H1 (cell line): Measurements from ENCODE around the gene TTYH2. TPM values are rescaled to one million over a fixed set of nuclear protein-coding genes. Genes with fewer than 3 reads are reported as not detected.
A peak's percentile ranks its signal among the peaks of the same experiment; 100 is the strongest.

Experiments
- CTCF ChIA-PET: fragments of 300-600 bp; sonication (Branson Sonifier 250); formaldehyde crosslinking; loops from one replicate; lab custom pipeline; 2021; ENCODE audit not compliant: partially characterized antibody; lab: Charles Lee
- POLR2A ChIA-PET: fragments of 300-600 bp; sonication (Branson Sonifier 250); formaldehyde crosslinking; loops from one replicate; lab custom pipeline; 2021; ENCODE audit warnings: inconsistent platforms; ENCODE audit not compliant: partially characterized antibody; lab: Charles Lee
- DNase-seq, 2 experiments: peaks; one replicate each; pipeline versions ENCODE4 v3.0.0 to v3.0.0-alpha.2; 2010 to 2022; ENCODE audit warnings: low spot score in 2 of 2, low read depth in 1 of 2, mixed read lengths in 1 of 2
- FAIRE-seq: peaks from 2 replicates; lab custom pipeline; 2011; peaks lifted over from hg19 to GRCh38; lab: Jason Lieb, UNC
- H2AFZ ChIP-seq: 2 replicates; pipeline ENCODE4 v1.8.1; 2012; ENCODE audit warnings: low read length, inconsistent platforms
- H2AK5ac ChIP-seq: 2 replicates; pipeline ENCODE4 v1.6.1; 2013; ENCODE audit warnings: low read depth, low read length
- H2BK120ac ChIP-seq: replicated peaks from 2 replicates; pipeline ENCODE3; 2013; ENCODE audit warnings: low read depth, low read length, inconsistent platforms
- H2BK12ac ChIP-seq: 2 replicates; pipeline ENCODE4 v1.6.1; 2013; ENCODE audit warnings: low read depth, low read length
- H2BK15ac ChIP-seq: 2 replicates; pipeline ENCODE4 v1.6.1; 2013; ENCODE audit warnings: low read length
- H2BK20ac ChIP-seq: 2 replicates; pipeline ENCODE4 v1.6.1; 2013; ENCODE audit warnings: low read length
- H2BK5ac ChIP-seq: 2 replicates; pipeline ENCODE4 v1.6.1; 2013; ENCODE audit warnings: low read depth, low read length
- H3K14ac ChIP-seq: 2 replicates; pipeline ENCODE4 v1.6.1; 2013; ENCODE audit warnings: inconsistent platforms; ENCODE audit not compliant: insufficient read length
- H3K18ac ChIP-seq: 2 replicates; pipeline ENCODE4 v1.6.1; 2013; ENCODE audit warnings: low read length; ENCODE audit errors: extremely low read depth
- H3K23ac ChIP-seq: 2 replicates; pipeline ENCODE4 v1.6.1; 2013; ENCODE audit warnings: inconsistent platforms; ENCODE audit not compliant: insufficient read length
- H3K23me2 ChIP-seq: 2 replicates; pipeline ENCODE4 v1.6.1; 2013; ENCODE audit warnings: low read depth, low read length
- H3K27ac ChIP-seq: 2 replicates; pipeline ENCODE4 v1.6.1; 2011; ENCODE audit warnings: low read depth, low read length, inconsistent platforms
- H3K27me3 ChIP-seq, 4 experiments: replicated peaks in 1 of 4; 1 replicate in 1 of 4; 2 replicates in 3 of 4; pipeline versions ENCODE4 v1.6.1 to v1.8.1; 2011 to 2013; ENCODE audit warnings: low read length in 3 of 4, mild to moderate bottlenecking in 3 of 4, inconsistent platforms in 2 of 4, mixed read lengths in 2 of 4, moderate library complexity in 1 of 4; ENCODE audit not compliant: control insufficient read depth in 3 of 4, insufficient read depth in 3 of 4; ENCODE audit errors: extremely low read depth in 1 of 4
- H3K36me3 ChIP-seq, 4 experiments: 2 replicates each; pipeline versions ENCODE4 v1.6.1 to v1.8.1; 2011 to 2013; ENCODE audit warnings: mild to moderate bottlenecking in 4 of 4, low read length in 3 of 4, moderate library complexity in 2 of 4, control low read depth in 1 of 4, inconsistent platforms in 1 of 4; ENCODE audit not compliant: insufficient read depth in 4 of 4, control insufficient read depth in 2 of 4
- H3K4ac ChIP-seq: replicated peaks from 2 replicates; pipeline ENCODE3; 2013; ENCODE audit warnings: low read length, low read depth, mixed read lengths, inconsistent platforms; ENCODE audit not compliant: insufficient read length
- H3K4me1 ChIP-seq, 4 experiments: replicated peaks in 1 of 4; 1 replicate in 1 of 4; 2 replicates in 3 of 4; pipeline versions ENCODE4 v1.6.1 to v1.8.1; 2011 to 2013; ENCODE audit warnings: low read length in 3 of 4, inconsistent platforms in 2 of 4, mixed read lengths in 1 of 4; ENCODE audit not compliant: insufficient read depth in 4 of 4, control insufficient read depth in 3 of 4
- H3K4me2 ChIP-seq, 2 experiments: 2 replicates each; pipeline versions ENCODE4 v1.6.1 to v1.8.1; 2011 to 2013; ENCODE audit warnings: low read depth in 2 of 2, low read length in 2 of 2, control low read depth in 1 of 2, inconsistent platforms in 1 of 2, mild to moderate bottlenecking in 1 of 2; ENCODE audit not compliant: insufficient read depth in 1 of 2
- H3K4me3 ChIP-seq, 4 experiments: fragments of 200-600, 300-600 bp in 1 of 4; sonication (generic), shearing (Covaris generic), sonication (Bioruptor Twin) in 1 of 4; 2 replicates each; pipeline versions ENCODE4 v1.5.1 to v1.8.1; 2011 to 2016; ENCODE audit warnings: low read length in 4 of 4, low read depth in 3 of 4, control low read depth in 2 of 4, inconsistent platforms in 2 of 4, mild to moderate bottlenecking in 2 of 4, mixed read lengths in 1 of 4, moderate library complexity in 1 of 4; ENCODE audit not compliant: insufficient read depth in 2 of 4; ENCODE audit errors: extremely low read depth in 1 of 4
- H3K56ac ChIP-seq: replicated peaks from 2 replicates; pipeline ENCODE3; 2013; ENCODE audit warnings: low read depth, mild to moderate bottlenecking, mixed read lengths, low read length, inconsistent platforms; ENCODE audit not compliant: insufficient read length
- H3K79me1 ChIP-seq: 2 replicates; pipeline ENCODE4 v1.6.1; 2013; ENCODE audit warnings: low read depth, low read length, control low read depth
- H3K79me2 ChIP-seq, 2 experiments: 2 replicates each; pipeline versions ENCODE4 v1.6.1 to v1.8.1; 2012 to 2013; ENCODE audit warnings: low read length in 2 of 2, mild to moderate bottlenecking in 2 of 2, inconsistent platforms in 1 of 2; ENCODE audit not compliant: insufficient read depth in 2 of 2, control insufficient read depth in 1 of 2
- H3K9ac ChIP-seq, 4 experiments: replicated peaks in 1 of 4; 1 replicate in 1 of 4; 2 replicates in 3 of 4; pipeline versions ENCODE4 v1.6.1 to v1.8.1; 2011 to 2013; ENCODE audit warnings: low read depth in 3 of 4, low read length in 3 of 4, control low read depth in 2 of 4, mild to moderate bottlenecking in 2 of 4, moderate library complexity in 2 of 4, inconsistent platforms in 1 of 4; ENCODE audit errors: extremely low read depth in 1 of 4
- H3K9me3 ChIP-seq, 2 experiments: 2 replicates each; pipeline versions ENCODE4 v1.6.1 to v1.8.1; 2012 to 2013; ENCODE audit warnings: mild to moderate bottlenecking in 2 of 2, moderate library complexity in 2 of 2, control low read depth in 1 of 2, inconsistent platforms in 1 of 2, low read depth in 1 of 2, low read length in 1 of 2, mixed read lengths in 1 of 2; ENCODE audit not compliant: insufficient read depth in 2 of 2
- H4K20me1 ChIP-seq, 2 experiments: replicated peaks in 1 of 2; 2 replicates each; pipeline versions ENCODE3 to v1.8.1; 2011 to 2013; ENCODE audit warnings: inconsistent platforms in 2 of 2, low read length in 2 of 2, mild to moderate bottlenecking in 1 of 2; ENCODE audit not compliant: insufficient read depth in 2 of 2, control insufficient read depth in 1 of 2
- H4K5ac ChIP-seq: 2 replicates; pipeline ENCODE4 v1.6.1; 2013; ENCODE audit warnings: low read length, low read depth, mixed read lengths, inconsistent platforms; ENCODE audit not compliant: insufficient read length
- H4K8ac ChIP-seq: 2 replicates; pipeline ENCODE4 v1.8.0; 2013; ENCODE audit warnings: mild to moderate bottlenecking, moderate library complexity, low read length, inconsistent platforms; ENCODE audit not compliant: insufficient read depth; ENCODE audit errors: extremely low read depth
- H4K91ac ChIP-seq: replicated peaks from 2 replicates; pipeline ENCODE3; 2013; ENCODE audit warnings: low read length, mixed read lengths, inconsistent platforms; ENCODE audit not compliant: insufficient read length
- ASH2L ChIP-seq: fragments of 200-600, 300-600 bp; sonication (generic); IDR thresholded peaks from one replicate; pipeline ENCODE4 v1.7.1; 2017; ENCODE audit warnings: low read length
- CEBPB ChIP-seq: IDR thresholded peaks from 2 replicates; pipeline ENCODE4 v1.6.1; 2012; ENCODE audit warnings: low read depth, low read length
- GTF2F1 ChIP-seq: IDR thresholded peaks from 2 replicates; pipeline ENCODE4 v1.6.1; 2012; ENCODE audit warnings: low read depth, low read length, improper control_type of control experiment, borderline replicate concordance
- KDM1A ChIP-seq: fragments of 200-600, 300-600 bp; sonication (generic); IDR thresholded peaks from 2 replicates; pipeline ENCODE4 v1.7.1; 2016; ENCODE audit warnings: mild to moderate bottlenecking, low read length, borderline replicate concordance
- KDM4A ChIP-seq: IDR thresholded peaks from one replicate; pipeline ENCODE4 v1.7.1; 2012; ENCODE audit warnings: low read depth, mild to moderate bottlenecking, moderate library complexity, low read length, inconsistent platforms; ENCODE audit not compliant: severe bottlenecking
- MAFK ChIP-seq: IDR thresholded peaks from 2 replicates; pipeline ENCODE4 v1.6.1; 2012; ENCODE audit warnings: low read depth, mild to moderate bottlenecking, improper control_type of control experiment, low read length
- RNF2 ChIP-seq: fragments of 200-900, 300-1000 bp; sonication (generic); IDR thresholded peaks from 2 replicates; pipeline ENCODE4 v1.7.1; 2016; ENCODE audit warnings: borderline replicate concordance, low read depth, mild to moderate bottlenecking, antibody characterized with exemption, low read length; ENCODE audit not compliant: poor library complexity, severe bottlenecking; ENCODE audit errors: missing control alignments
- TAF7 ChIP-seq: optimal IDR thresholded peaks from 2 replicates; pipeline ENCODE3; 2011; ENCODE audit warnings: low read depth, mild to moderate bottlenecking, inconsistent platforms, low read length, moderate library complexity, borderline replicate concordance
- TEAD4 ChIP-seq: IDR thresholded peaks from 2 replicates; pipeline ENCODE4 v1.6.1; 2012; ENCODE audit warnings: low read depth, low read length, inconsistent platforms, mixed read lengths
- WGBS, 2 experiments: shearing (Covaris generic) in 1 of 2; methylation state at CpG; one replicate each; pipeline versions ENCODE4 v1.1.6 to v1.1.7; 2013 to 2015; ENCODE audit warnings: low lambda C conversion rate in 2 of 2, mixed read lengths in 2 of 2, inconsistent platforms in 1 of 2, low coverage in 1 of 2, missing lambda C conversion rate in 1 of 2; ENCODE audit not compliant: insufficient replicate concordance in 2 of 2, insufficient coverage in 1 of 2, insufficient read length in 1 of 2; ENCODE audit errors: extremely low coverage in 1 of 2, missing lambda C conversion rate in 1 of 2; 5-methylcytosine and 5-hydroxymethylcytosine counted together
- polyA plus RNA-seq, 7 experiments: library from polyadenylated mRNA; depleted of rRNA in 3 of 7; stranded (reverse) in 5 of 7; unstranded in 2 of 7; fragments of >200 nt in 5 of 7; fragments of 200-250 nt in 2 of 7; gene quantifications; 1 replicate in 5 of 7; 2 replicates in 1 of 7; 4 replicates in 1 of 7; pipeline versions ENCODE4 v1.2.1 to v1.2.3, GENCODE V29; 2011 to 2013; ENCODE audit warnings: missing spikeins in 2 of 7, mixed read lengths in 2 of 7
- total RNA-seq: library from RNA; stranded (reverse); fragmentation: NEBNext Ultra II Directional; extraction: Animal tissue kit (Norgen Biotek cat#: 25700); gene quantifications from 2 replicates; pipeline ENCODE4 v1.2.1, GENCODE V29; 2021
- TF ChIP-seq, protein P1 (sequence below): IDR thresholded peaks from 2 replicates; pipeline ENCODE4 v1.6.1; 2012; ENCODE audit warnings: inconsistent platforms

Gene TTYH2
- total and polyA plus RNA-seq, 2 of the 8 experiments (the other 6 are each of a cell fraction or from before 2014, with no cell fraction given) = 3.2 to 9.2 TPM

DNA sequence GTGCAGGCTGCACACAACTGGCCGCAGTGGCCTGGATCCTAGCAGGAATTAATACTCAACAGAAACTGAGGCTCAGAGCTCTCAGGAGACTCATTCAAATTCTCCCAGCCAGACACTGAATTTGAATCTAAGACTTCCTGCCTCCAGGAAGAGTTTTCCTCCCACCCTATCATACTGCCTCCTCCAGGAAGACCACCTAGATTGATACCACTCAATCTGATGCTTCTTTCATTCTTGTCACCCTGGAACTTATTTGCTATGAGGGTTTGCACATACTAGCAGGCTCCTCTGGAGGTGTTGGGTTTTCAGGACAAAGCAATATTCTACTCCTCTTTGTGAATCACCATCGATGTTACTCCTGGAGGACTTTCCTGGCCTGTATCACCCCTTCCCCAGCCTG lies 15.6 kb upstream of the TTYH2 start:
- Histone ChIP-seq H2BK20ac (no peak overlapping the region), H3K23ac (no peak overlapping the region), H3K4me2 (no peak overlapping the region), H2BK120ac (no peak overlapping the region), H3K36me3 (no peaks in the 10 kb centered on the region), H3K56ac (no peak overlapping the region), H3K4ac (no peak overlapping the region), H2AFZ (no peak overlapping the region), H3K79me2 (no peaks in the 10 kb centered on the region), H2BK12ac (0 out of 2 replicates have a peak overlapping the region, but pooled peaks have one; percentile 39), H3K9ac (no peak overlapping the region), H4K91ac (no peak overlapping the region), H3K27ac (no peak overlapping the region), H2BK5ac (no peak overlapping the region), H3K9me3 (no peaks in the 10 kb centered on the region), H2BK15ac (no peak overlapping the region), H4K5ac (no peak overlapping the region), H3K4me3 (no peak overlapping the region), H3K4me1 (peaks cover 0 to 5% (median 2%) of the 10 kb centered on the region in 4 experiments; a peak in 4 of 7 replicates), H3K79me1 (no peaks in the 10 kb centered on the region), H3K14ac (no peak overlapping the region), H2AK5ac (no peak overlapping the region), H4K8ac (no peak overlapping the region), H3K27me3 (peaks cover 0 to 13% (median 8%) of the 10 kb centered on the region in 4 experiments; a peak in 4 of 7 replicates), H3K18ac (no peak overlapping the region), H4K20me1 (no peaks in the 10 kb centered on the region), H3K23me2 (no peaks in the 10 kb centered on the region; the same call in 1 of the 2 replicates)
- TF ChIP-seq, protein P1, sequence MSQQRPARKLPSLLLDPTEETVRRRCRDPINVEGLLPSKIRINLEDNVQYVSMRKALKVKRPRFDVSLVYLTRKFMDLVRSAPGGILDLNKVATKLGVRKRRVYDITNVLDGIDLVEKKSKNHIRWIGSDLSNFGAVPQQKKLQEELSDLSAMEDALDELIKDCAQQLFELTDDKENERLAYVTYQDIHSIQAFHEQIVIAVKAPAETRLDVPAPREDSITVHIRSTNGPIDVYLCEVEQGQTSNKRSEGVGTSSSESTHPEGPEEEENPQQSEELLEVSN = no peak
- TF ChIP-seq KDM4A = no peak
- no peak for TF ChIP-seq MAFK
- TF ChIP-seq ASH2L = no peak
- no peak for TF ChIP-seq GTF2F1
- TF ChIP-seq TAF7 = no peak
- no peak for TF ChIP-seq TEAD4
- no peak for TF ChIP-seq CEBPB
- TF ChIP-seq RNF2 = no peak
- TF ChIP-seq KDM1A = no peak
- ChIA-PET POLR2A (no interaction called here), CTCF (interaction anchor here (1.2 to 4.3 kb wide), 4 partner anchors 33 to 107 kb away, joined by 3 to 27 read pairs (median 6); no protein-coding TSS in a partner anchor)
- WGBS, 2 experiments = 89% methylated on average over 2 of the region's 2 CpGs; no CpG with 5 or more reads in 1 of the 2 experiments
- DNase-seq = no peak
- no peak for FAIRE-seq
